HEK293T (cell line): ENCODE measurements around the gene GPATCH3.

Experiments used
- CTCF ChIA-PET: fragments of 350-600 bp; formaldehyde crosslinking; extraction: SDS; loops from one replicate; lab custom pipeline; 2021; ENCODE audit warnings: antibody characterized with exemption, inconsistent platforms; lab: Yijun Ruan, JAX
- POLR2A ChIA-PET: fragments of 350-600 bp; formaldehyde crosslinking; extraction: SDS; loops from one replicate; lab custom pipeline; 2020; ENCODE audit warnings: antibody characterized with exemption, inconsistent platforms; lab: Yijun Ruan, JAX
- DNase-seq: peaks from one replicate; pipeline ENCODE4 v3.0.0; 2012; ENCODE audit warnings: mixed read lengths; ENCODE audit errors: extremely low spot score
- ARNT ChIP-seq: fragments of 450-650 bp; IDR thresholded peaks from 2 replicates; pipeline ENCODE4 v1.6.1; 2017; ENCODE audit warnings: mild to moderate bottlenecking
- BHLHE40 ChIP-seq: fragments of 450-650 bp; IDR thresholded peaks from 2 replicates; pipeline ENCODE4 v1.6.1; 2016; ENCODE audit warnings: mild to moderate bottlenecking, moderate library complexity, borderline replicate concordance
- CTBP1 ChIP-seq: fragments of 450-650 bp; IDR thresholded peaks from 2 replicates; pipeline ENCODE4 v1.6.1; 2016; ENCODE audit warnings: borderline replicate concordance
- ELF4 ChIP-seq: fragments of 450-650 bp; IDR thresholded peaks from 2 replicates; pipeline ENCODE4 v1.6.1; 2017; ENCODE audit warnings: antibody characterized with exemption
- FOXA1 ChIP-seq: fragments of 450-650 bp; IDR thresholded peaks from 2 replicates; pipeline ENCODE4 v1.6.1; 2016; ENCODE audit warnings: mild to moderate bottlenecking
- FOXK2 ChIP-seq: fragments of 450-650 bp; IDR thresholded peaks from 2 replicates; pipeline ENCODE4 v1.6.1; 2016; ENCODE audit warnings: mild to moderate bottlenecking
- FOXM1 ChIP-seq: fragments of 450-650 bp; IDR thresholded peaks from 2 replicates; pipeline ENCODE4 v1.6.1; 2017; ENCODE audit warnings: mild to moderate bottlenecking, borderline replicate concordance
- HDGF ChIP-seq: fragments of 450-650 bp; IDR thresholded peaks from 2 replicates; pipeline ENCODE4 v1.6.1; 2017; ENCODE audit warnings: antibody characterized with exemption, borderline replicate concordance
- L3MBTL2 ChIP-seq: fragments of 450-650 bp; conservative IDR thresholded peaks from 2 replicates; pipeline ENCODE4 v1.6.1; 2016; ENCODE audit warnings: mild to moderate bottlenecking
- LEF1 ChIP-seq: fragments of 450-650 bp; IDR thresholded peaks from 2 replicates; pipeline ENCODE4 v1.6.1; 2017; ENCODE audit warnings: mild to moderate bottlenecking, borderline replicate concordance
- NFRKB ChIP-seq: fragments of 450-650 bp; IDR thresholded peaks from 2 replicates; pipeline ENCODE4 v1.6.1; 2016; ENCODE audit warnings: mild to moderate bottlenecking, moderate library complexity
- SP1 ChIP-seq: fragments of 450-650 bp; IDR thresholded peaks from 2 replicates; pipeline ENCODE4 v1.6.1; 2017
- SUZ12 ChIP-seq: fragments of 450-650 bp; IDR thresholded peaks from 2 replicates; pipeline ENCODE4 v1.6.1; 2016; ENCODE audit warnings: mild to moderate bottlenecking
- TARDBP ChIP-seq: fragments of 450-650 bp; IDR thresholded peaks from 2 replicates; pipeline ENCODE4 v1.6.1; 2016
- ZNF384 ChIP-seq: fragments of 450-650 bp; IDR thresholded peaks from 2 replicates; pipeline ENCODE4 v1.6.1; 2016
- TF ChIP-seq, protein P1 (sequence below): fragments of 450-650 bp; IDR thresholded peaks from 2 replicates; pipeline ENCODE4 v1.6.1; 2016

Gene GPATCH3

DNA sequence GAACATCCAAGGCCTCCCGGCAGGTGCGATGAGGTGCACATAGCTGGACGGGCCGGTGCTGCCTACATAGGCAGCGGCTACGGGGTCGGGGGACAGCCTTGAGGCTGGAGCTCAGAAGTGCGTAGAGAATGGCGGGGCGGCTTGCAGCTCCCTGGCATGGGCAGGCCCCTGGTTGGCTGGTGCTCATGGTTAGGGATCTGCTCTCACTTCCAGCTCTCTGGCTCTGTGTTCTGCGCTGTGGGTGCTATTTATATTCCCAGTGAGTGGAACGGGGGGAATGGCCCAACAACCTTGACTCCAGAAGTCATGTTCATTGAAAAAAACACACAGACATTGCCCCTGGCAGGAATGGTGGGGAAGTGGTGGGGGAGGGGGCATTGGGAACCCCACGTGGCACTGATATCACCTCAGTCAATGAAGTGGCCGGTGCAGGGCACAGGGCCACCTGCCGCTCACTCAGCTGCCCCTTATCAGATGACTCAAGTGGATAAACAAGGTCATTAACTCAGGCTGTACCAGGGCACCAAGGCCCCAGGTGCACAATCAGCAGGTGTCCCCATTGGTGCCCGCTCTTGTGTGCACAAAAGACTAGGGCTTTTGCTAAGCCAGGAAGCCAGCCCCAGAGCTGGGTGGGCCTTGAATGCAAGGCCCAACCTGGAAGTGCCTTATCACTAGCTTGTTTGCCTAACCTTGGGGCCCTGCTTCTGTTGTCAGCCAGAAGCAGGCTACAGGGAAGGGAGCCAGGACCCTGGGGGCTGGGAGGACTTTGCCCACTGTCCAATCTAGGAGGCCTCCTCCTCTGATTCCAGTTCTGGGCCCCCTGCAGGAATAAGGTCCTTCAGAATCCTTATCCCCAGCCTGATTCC lies 13.7 kb upstream of the GPATCH3 start, which contains the start of gene NR0B2:
Gene NR0B2 (minus strand): TSS at position 222 of the 866 bp plus-strand sequence. CDS start 35 bp downstream, at position 187.
- no peak for DNase-seq
- POLR2A ChIA-PET = interaction anchor here (2.3 to 4.6 kb wide), 3 partner anchors 15 to 49 kb away, joined by 8 to 31 read pairs (median 13); partner anchors contain the start of genes GPATCH3 and GPN2
- no peak for TF ChIP-seq ARNT
- TF ChIP-seq FOXA1 = no peak
- no peak for TF ChIP-seq NFRKB
- TF ChIP-seq CTBP1 = no peak
- TF ChIP-seq FOXM1 = no peak
- TF ChIP-seq LEF1 = no peak
- TF ChIP-seq, protein P1, sequence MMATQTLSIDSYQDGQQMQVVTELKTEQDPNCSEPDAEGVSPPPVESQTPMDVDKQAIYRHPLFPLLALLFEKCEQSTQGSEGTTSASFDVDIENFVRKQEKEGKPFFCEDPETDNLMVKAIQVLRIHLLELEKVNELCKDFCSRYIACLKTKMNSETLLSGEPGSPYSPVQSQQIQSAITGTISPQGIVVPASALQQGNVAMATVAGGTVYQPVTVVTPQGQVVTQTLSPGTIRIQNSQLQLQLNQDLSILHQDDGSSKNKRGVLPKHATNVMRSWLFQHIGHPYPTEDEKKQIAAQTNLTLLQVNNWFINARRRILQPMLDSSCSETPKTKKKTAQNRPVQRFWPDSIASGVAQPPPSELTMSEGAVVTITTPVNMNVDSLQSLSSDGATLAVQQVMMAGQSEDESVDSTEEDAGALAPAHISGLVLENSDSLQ = no peak
- no peak for TF ChIP-seq ELF4
- no peak for TF ChIP-seq SP1
- TF ChIP-seq ZNF384 = no peak
- no peak for TF ChIP-seq L3MBTL2
- TF ChIP-seq SUZ12 = no peak
- no peak for TF ChIP-seq HDGF
- TF ChIP-seq TARDBP = no peak
- TF ChIP-seq BHLHE40 = no peak
- no peak for TF ChIP-seq FOXK2
- CTCF ChIA-PET = interaction anchor here (1.0 kb wide), 1 partner anchor 9 kb away, joined by 3 read pairs; no protein-coding TSS in a partner anchor

DNA sequence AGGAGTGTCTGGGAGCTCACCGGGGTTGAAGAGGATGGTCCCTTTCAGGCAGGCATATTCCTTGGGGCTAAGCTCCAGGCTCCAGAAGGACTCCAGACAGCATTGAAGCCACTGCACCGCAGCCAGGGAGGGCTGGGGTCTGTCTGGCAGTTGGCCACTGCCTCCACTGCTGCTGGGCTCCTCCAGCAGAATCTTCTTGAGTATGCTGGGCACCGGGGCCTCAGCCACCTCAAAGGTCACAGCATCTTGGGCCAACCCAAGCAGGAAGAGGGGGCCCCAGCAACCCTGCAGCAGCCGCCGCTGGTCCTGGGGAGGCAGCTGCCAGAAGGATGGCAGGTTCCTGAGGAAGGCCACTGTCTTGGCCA lies 13.1 kb upstream of the GPATCH3 start:
- POLR2A ChIA-PET = interaction anchor here (0.7 to 4.6 kb wide), 4 partner anchors 10 to 49 kb away, joined by 3 to 31 read pairs (median 10); partner anchors contain the start of genes GPATCH3 and GPN2
- CTCF ChIA-PET = interaction anchor here (0.7 to 1.0 kb wide), 2 partner anchors 9 to 10 kb away, joined by 3 to 4 read pairs; no protein-coding TSS in a partner anchor
- no peak for TF ChIP-seq NFRKB
- TF ChIP-seq SUZ12 = no peak
- no peak for TF ChIP-seq LEF1
- no peak for TF ChIP-seq FOXM1
- TF ChIP-seq ELF4 = no peak
- no peak for TF ChIP-seq TARDBP
- TF ChIP-seq SP1 = no peak
- no peak for TF ChIP-seq ZNF384
- TF ChIP-seq L3MBTL2 = no peak
- no peak for TF ChIP-seq BHLHE40
- TF ChIP-seq FOXK2 = no peak
- no peak for TF ChIP-seq CTBP1
- no peak for TF ChIP-seq HDGF
- TF ChIP-seq FOXA1 = no peak

DNA sequence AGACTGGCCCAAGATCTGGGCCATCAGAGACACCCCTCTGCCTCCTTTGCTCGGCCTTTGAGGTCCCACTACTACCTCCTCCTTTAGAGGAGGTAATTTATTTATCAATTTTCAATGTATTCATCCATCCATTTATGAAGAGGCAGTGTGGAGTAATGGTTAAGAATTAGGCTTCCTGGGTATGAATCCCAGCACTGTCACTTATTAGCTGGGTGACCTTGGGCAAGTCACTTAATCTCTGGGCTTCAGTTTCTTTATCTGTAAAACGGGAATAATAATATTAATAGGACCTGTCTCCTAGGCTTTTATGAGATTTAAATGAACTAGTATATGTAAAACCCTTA lies 11.9 kb upstream of the GPATCH3 start:
- no peak for DNase-seq
- CTCF ChIA-PET = no interaction called here
- POLR2A ChIA-PET = interaction anchor here (2.4 to 4.6 kb wide), 2 partner anchors 13 to 47 kb away, joined by 8 to 31 read pairs; partner anchors contain the start of gene GPATCH3
- TF ChIP-seq ZNF384 (no peak), BHLHE40 (no peak), ARNT (no peak), CTBP1 (no peak), HDGF (no peak), NFRKB (no peak), ELF4 (no peak), FOXM1 (no peak)
- TF ChIP-seq, protein P1 = no peak

More for the DNA sequence above, 13.1 kb upstream of the GPATCH3 start:
- DNase-seq = no peak

DNA sequence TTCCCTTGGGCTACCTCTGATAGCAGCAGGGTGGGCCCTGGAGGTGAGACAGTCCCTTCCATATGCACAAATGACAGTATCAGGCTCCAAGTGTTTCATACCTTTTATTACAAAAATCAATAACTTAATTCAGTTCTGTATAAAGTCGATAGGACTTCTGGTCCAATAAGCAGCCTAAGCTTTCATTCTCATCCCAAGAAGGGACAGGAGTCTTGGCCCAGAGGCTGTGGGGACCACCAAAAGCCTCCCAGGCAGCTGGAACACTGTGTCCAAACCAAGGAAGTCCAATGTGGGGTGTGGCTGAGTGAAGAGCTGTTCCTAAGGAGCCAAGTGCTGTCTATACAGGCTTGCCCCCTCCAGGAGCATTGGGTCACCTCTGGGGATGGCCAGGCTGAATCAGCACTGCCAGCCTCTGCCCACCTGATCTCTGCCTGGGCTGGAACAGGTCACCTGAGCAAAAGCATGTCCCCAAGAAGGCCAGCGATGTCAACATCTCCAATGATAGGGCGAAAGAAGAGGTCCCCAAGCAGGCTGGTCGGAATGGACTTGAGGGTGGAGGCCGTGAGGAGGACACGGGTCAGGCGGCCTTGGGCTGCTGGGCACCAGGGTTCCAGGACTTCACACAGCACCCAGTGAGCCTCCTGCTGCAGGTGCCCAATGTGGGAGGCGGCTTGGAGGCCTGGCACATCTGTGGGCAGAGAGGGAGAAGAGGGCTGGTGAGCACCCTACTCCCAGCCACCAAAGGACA lies 11.3 kb upstream of the GPATCH3 start:
- no peak for DNase-seq
- TF ChIP-seq SUZ12 = no peak
- no peak for TF ChIP-seq SP1
- TF ChIP-seq FOXM1 = no peak
- no peak for TF ChIP-seq BHLHE40
- TF ChIP-seq CTBP1 = no peak
- no peak for TF ChIP-seq L3MBTL2
- no peak for TF ChIP-seq NFRKB
- TF ChIP-seq, protein P1 = no peak
- no peak for TF ChIP-seq ELF4
- TF ChIP-seq ZNF384 = no peak
- no peak for TF ChIP-seq LEF1
- no peak for TF ChIP-seq ARNT
- no peak for TF ChIP-seq HDGF
- no peak for TF ChIP-seq FOXK2
- POLR2A ChIA-PET = interaction anchor here (1.2 kb wide), 1 partner anchor 11 kb away, joined by 7 read pairs; the partner anchor contains the start of gene GPATCH3
- CTCF ChIA-PET = no interaction called here

DNA sequence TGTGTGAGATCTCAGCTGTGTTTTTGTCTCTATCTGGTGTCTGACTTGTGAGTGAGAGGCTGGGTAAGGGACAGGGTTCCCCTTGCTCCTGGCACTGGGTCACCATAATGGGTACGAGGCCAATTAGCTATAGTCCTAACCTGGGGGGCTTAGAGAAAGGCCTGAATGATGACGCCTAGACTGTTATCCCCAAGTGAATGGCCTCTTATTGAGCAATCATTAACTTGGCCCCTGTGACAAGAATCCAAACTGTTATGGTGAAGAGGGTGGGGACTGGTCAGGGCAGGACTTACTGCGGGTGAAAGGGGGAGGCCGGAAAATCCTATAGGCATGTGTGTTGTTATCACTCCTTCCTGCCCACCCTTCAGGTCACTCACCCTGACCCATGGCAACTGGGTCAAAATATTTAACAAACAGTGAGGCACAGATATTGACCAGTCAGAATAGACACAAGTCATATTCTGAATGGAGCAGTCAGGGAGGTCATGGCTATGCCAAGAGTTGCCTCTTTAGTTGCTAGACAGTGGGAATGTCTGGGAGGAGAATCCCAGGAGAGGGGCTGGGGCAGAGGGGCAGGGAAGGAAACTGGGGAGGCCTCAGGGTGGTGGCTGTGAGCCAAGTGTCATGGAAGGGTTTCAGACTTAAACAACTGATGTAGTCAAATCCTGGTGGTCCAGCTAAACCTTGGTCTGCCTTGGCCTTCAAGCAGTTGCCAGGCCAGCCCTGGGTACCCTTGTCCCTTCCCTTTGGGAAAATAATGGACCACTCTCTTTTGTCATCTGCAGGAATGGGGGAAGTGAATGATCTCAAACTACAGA lies 10.3 kb upstream of the GPATCH3 start:
- no peak for DNase-seq
- no peak for TF ChIP-seq BHLHE40
- TF ChIP-seq L3MBTL2 = no peak
- TF ChIP-seq, protein P1 = no peak
- TF ChIP-seq NFRKB = no peak
- TF ChIP-seq HDGF = no peak
- TF ChIP-seq TARDBP = no peak
- TF ChIP-seq ELF4 = no peak
- no peak for TF ChIP-seq SUZ12
- no peak for TF ChIP-seq ARNT
- TF ChIP-seq CTBP1 = no peak
- TF ChIP-seq ZNF384 = no peak
- ChIA-PET CTCF (no interaction called here), POLR2A (interaction anchor here (1.0 to 1.2 kb wide), 3 partner anchors 10 to 20 kb away, joined by 4 to 7 read pairs (median 4); partner anchors contain the start of genes GPATCH3 and GPN2)
